HL-60/S4 (cell line): ENCODE results near the gene ZBTB3.
"Not testable (repeated sequence)": the region's sequence is repeated elsewhere in the genome, so short reads cannot be mapped to it uniquely, and the experiment has no call there.

Source experiments
- in situ Hi-C: fragments of 300-500 bp; cut with MboI; formaldehyde crosslinking; loops from 2 replicates; pipeline ENCODE4 v1.14.3; 2022; ENCODE audit warnings: low sequenced_read_pairs

The ZBTB3 gene

DNA sequence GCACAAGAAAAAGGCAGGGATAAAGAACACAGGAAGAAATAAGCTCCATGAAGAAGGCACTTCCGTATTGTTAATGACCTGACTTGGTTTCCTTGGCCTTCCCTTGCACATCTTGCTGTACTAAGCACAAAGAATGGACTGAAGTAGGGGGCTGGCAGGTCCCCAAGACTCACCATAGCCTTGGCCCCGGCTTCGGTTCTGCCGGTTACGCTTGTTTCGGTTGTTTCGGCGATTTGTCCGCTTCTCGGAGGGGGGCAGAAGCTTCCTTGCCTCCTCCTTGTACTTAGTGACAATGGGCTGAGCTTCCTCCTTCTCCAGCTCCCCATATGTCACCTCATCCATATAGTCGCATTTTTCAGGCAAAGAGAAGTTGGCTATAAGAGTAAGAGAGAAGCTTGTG lies 37.1 kb downstream of the ZBTB3 start:
- in situ Hi-C loops = no loop called here

DNA sequence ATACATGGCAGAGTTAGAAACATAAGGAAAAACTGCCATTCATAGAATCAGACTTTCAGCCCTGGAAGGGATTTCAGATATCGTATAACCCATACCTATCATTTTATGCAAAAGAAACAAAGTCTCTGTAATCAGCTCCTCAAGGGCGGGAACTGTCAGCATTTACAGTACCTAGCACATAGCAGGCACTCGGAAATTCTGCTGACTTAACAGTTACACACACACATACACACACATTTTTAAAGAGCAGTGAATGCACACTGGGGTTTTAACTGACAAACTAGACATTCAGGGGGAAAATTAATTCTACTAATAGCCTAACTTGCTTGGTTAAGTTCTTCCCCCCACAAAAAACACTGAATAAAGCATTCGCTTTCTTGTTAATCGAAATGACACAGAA lies 37.8 kb downstream of the ZBTB3 start:
- in situ Hi-C loops = no loop called here

DNA sequence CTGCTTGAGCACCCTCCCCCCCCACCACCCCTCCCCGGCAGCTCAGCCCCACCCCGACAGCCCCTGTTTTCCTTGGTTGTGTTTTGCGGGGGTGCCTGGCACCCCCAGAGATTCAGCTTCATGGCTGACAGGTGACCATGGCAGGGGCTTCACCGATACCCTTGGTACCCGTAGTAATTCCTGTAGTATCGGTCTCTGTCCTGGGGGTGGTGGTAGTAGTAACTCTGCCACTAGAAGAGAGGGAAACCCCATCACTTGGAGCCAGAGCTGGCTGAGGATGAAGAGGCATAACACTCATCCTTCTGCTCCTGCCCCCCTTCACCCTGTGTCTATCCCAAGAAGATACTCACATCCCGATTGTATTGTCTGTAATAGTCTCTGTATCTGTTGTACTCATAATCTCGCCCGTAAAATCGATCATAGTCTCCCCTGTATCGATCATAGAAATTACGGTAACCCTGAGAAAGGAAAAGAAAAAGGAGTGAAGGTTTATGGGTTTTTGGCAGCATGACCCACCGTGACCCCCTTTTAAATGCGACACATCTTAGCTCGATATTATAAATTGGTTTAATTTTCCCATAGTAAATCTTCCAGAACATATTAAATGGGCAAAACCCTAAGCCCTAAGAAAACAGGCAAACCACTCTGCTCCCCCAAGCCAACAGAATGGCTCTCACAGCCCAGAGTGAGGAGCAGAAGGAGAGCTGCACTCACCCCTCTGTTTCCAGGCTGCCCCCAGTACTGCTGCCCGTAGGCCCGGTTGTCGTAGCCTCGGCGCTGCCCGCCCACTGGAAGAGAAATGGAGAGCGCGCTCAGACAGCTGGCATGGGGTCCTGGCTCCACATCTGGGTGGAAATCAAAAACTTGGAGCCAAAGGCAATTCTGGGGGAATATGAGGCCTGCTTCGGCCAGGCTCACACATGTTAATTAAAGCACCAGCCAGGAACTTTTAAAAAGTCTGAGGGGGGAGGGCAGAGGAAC lies 38.5 kb downstream of the ZBTB3 start:
- in situ Hi-C loops = no loop called here

DNA sequence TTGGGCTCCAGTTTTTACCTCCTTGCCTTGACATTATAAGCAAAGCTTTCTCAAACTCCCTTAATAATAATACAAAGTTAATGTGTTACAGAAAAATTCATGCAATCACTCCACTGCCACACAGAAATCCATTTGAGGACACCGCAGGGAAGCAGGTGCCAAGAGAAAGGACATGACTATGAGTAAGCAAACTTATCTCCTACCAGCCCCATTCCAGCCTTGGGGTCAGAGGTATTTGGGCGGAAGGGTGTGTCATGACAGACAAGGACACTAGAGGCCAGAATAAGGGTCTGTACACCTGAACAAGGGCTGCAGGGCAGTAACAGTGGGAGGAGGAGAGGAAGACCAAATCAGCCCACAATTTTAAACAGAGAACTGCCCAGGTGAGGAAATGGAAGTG lies 40.6 kb downstream of the ZBTB3 start:
- in situ Hi-C loops = no loop called here

DNA sequence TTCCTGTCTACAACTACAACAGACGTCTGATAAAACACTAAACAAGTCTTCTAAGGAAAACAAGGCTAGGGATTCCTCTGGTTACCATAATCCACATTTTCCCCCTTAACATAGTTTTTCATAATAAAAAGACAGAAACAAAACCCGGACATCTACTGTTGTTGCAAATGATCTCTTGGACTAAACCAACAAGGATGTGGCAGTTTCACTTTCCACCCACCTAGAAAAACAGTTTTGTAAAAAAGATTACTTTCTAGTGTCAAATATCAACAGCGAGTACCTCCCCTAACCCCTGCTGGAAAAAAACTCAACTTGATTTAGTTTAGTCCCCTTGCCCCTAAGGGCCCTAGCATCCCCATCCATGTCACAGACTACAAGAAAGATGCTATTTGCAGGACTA lies 41.1 kb downstream of the ZBTB3 start:
- in situ Hi-C loops = no loop called here

DNA sequence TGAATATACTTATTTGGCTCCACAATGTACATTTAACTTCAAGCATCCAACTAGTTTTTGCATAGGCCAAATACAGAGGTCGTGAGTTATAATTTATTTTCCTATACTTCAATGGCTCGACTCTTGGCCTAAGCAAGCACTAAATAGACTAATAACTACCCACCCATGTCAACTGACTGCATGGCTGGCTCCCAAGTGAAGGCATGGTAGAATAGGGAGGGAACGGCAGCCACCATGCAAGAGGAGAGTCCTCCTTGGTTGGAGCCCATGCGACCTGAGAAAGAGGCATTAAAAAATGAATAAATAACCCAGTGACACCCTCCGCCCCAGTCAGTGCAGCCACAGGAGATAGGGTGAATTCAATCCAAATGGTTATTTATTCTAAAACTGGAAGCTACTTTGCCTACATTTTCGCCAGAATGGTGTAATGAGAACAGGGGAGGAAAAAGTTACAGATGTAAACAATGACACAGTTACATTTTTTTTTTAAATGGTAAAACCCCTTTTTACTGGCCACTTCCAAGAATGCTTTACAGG lies 41.6 kb downstream of the ZBTB3 start:
- in situ Hi-C loops = no loop called here

DNA sequence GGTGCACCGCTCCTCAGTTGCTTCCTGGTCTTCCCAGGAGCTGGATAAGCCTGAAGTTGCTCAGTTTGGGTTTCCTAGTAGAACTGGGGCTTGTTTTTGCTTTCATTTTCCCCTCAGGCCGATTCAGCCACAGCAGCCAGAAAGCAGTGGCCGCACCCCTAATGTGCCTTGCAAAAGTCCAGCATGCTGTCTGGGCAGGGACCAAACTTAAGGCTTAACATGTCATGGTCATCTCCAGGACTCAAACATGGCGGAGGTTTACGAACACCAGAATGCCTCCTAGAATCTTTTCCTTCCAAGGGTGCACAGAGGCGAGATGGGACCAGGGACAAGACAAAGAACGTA lies 44.0 kb downstream of the ZBTB3 start:
- in situ Hi-C loops = no loop called here

DNA sequence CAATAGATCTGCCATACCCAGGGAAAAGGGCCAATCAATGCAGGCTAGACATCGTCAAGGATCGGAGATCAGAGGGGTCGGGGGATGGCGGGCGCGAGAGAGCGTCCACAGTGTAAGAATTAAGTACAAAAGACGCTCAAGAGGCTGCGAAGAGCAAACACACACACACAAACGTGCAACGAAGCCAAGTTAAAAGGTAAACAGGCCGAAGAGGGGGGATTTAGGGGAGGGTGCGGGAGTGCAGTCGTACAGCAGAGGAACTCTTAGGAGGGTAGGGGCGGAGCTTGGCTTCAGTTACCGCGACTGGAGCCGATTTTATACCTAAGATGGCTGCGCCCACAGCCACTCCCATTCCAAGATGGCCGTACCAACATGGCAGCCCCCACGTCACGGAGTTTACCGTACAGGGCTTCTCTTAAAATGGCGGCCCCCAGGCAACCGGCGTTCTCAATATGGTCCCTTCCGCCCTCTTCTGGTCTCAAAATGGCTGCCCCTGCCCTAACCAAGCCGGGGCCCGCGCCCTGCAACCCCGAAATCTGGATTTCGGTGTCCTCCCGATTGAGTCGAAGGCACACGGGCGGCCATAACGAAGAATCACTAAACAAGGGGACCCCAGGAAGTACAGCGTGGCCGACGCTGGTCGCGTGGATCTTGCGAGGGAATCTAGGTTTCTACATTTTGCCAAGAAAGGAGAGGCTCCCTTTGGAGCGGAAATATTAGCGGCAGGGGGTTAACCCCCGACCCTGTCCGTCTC lies 44.5 kb downstream of the ZBTB3 start:
- in situ Hi-C loops = no loop called here

DNA sequence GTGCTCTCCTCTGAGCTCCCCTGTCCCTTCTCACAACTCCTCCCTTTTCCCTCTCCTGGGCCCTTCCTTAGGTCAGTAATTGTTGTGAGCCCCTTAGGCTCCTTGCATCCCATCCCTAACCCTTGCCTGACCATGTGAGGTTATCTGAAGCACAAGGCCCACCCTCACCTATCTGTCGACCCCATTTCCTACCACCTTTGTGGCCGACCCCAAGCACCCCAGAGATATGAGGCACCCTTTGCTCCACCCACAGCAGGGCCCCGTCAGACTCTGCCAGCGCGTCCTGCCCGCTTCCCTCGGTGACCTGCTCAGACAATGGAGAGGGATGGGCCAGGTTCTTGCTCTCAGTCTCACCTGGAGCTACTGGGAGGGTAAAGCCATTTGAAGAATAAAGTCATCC lies 45.2 kb downstream of the ZBTB3 start:
- in situ Hi-C loops = no loop called here

DNA sequence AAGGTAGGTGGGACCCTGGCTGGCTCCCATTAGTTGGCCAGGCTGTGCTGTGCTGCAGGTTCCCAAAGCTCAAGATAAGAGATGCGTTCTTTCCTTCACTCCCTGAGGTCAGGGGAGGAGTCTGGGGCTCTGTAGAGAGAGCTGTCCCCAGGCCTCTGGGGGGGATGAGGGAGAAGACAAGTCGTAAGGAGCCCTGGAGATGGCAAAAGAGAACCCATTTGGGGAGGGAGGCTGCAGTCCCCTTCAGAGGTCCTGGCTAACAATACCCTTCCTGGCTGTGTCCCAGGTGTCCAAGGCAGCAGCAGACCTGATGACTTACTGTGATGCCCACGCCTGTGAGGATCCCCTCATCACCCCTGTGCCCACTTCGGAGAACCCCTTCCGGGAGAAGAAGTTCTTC lies 45.6 kb downstream of the ZBTB3 start:
- in situ Hi-C loops = no loop called here

DNA sequence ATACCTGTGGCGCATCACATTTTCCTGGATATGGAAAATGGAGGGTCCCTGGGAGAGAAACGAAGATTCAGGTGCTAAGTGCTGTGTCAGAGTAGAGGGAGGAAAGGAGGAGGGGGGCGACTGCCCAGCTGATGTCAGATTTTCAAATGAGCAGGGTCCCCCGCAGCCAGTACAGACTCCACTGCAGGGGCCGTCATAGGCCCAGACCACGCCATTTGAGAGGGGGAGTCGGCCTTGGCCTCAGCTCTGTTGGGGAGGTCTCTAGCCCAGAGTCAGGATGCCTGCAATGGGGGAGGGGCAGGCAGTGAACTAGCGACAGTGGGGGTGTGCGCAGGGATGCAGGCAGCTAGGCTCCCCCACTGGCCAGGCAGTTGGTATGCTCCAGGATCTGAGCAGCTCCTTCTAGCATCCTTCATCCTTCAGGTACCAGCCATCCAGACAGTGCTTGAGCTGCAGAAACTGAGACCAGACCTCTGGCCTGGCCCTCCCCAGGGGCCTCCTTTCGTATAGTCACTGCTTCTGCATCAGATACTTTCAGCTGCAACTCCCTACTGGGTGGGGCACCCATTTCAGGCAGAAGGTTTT lies 46.6 kb downstream of the ZBTB3 start, which contains the start of the genes BSCL2 and GNG3:
Gene BSCL2, minus strand, starts transcription at position 148 of the 585 bp plus-strand sequence. CDS start 229 bp downstream, outside the sequence.
Gene GNG3, plus strand, starts transcription at position 400 of the 585 bp plus-strand sequence. CDS start 620 bp downstream, outside the sequence.
- in situ Hi-C loops = no loop called here

DNA sequence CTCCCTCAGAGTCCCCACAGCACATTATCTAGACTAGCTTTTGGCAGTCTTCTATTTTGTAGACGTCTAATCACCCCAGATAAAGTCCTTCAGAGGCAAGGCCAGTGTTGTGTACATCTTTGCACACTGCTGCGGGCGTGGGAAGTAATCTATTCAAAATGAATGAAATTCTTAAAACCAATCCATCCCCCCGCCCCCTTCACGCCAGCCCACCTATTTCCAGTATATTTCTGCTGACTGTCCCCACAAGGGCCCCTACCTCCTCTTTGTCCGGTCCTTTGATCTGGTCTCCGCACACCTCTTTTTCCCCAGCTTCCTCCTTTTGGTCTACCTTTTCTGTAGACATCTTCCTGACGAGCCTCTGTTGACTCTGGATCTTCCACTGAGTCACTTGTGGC lies 47.1 kb downstream of the ZBTB3 start:
- in situ Hi-C loops = no loop called here

DNA sequence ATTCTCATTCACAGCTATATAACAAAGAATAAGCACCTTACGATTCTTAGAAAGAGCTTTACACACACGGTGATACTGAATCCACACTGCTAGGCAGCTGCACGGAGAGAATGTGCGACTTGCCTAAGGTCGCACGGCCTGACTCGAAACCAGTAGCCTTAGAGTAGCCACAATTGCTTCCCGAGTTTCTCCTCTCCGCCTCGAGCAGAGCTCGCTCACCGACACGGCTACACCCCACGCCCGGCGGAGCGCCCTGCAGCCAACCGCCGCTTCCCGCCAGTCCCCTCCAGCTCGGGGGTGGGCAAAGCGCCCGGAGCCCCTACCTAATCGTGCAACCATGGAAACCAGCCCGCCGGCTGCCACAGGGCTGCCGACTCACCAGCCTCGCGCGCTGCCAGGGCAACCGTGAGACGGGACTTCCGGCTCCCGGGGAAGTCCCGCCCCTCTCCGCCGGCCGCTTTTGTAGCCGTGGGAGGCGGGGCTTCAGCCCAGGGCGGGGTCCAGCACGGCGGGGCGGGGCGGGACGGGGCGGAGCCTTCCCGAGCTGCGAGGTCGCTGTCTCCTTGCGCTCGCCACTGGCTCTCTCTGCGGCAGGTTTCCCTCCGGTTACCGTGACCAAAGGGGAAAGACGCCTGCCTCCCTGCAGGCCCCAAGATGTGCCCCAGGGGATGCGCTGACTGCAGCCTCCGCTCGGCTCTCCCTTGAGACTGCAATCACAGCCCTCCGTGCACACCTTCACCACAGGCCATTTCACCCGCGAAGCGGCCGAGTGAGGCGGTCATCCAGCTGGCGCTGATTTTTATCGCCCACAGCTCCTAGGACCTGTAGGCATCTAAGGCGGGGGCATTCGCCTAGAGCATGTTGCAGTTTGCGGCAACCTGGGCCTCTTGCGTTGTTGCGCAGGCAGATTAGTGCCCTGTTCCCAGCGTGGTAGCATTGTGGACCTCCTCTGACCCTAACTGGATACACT lies 47.8 kb downstream of the ZBTB3 start:
- in situ Hi-C loops = no loop called here

DNA sequence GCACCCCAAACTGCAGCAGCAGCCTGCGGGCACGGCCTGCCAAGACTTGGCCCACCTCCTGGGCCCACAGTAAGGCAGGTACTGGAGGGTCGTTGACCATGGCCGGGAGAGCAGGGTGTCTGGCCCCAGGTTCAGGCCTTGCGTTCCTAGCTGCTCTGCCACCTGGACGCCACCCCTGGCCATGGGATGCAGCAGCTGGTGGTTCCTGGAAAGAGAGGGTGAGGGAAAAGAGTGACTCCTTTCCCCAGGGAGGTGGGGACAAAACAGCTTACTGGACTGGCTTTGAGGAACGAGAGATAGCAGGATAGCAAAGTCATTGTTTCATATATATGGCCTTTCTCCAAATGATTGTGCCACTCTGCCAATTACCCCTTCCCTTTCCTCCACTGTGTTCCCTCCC lies 48.5 kb downstream of the ZBTB3 start:
- in situ Hi-C loops = no loop called here

DNA sequence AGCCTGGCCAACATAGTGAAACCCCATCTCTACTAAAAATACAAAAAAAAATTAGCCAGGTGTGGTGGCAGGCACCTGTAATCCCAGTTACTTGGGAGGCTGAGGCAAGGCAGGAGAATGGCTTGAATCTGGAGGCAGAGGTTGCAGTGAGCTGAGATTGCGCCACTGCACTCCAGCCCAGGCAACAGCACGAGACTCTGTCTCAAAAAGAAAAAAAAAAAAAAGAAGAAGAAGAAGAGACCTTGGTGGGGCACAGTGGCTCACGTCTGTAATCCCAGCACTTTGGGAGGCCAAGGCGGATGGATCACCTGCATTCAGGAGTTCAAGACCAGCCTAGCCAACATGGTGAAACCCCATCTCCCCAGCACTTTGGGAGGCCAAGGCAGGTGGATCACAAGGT lies 50.0 kb downstream of the ZBTB3 start:
- in situ Hi-C loops = not testable (repeated sequence)

DNA sequence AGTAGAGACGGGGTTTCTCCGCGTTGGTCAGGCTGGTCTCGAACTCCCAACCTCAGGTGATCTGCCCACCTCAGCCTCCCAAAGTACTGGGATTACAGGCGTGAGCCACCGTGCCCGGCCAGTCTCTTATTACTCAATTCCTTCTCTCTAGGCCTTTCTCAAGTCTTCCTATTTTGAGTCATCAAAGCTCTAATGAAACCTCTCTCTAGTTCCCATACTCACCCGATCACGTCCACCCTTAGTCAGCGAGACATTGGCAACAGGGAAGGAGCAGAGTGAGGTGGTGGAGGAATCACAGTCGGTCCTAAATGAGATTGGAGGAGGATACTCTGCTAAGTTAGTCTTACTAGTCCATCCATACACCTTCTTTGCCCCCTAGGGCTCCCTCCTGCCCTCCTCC lies 51.7 kb downstream of the ZBTB3 start:
- in situ Hi-C loops = no loop called here
